ENCODE measurements around the gene SLC13A3. TPM values are rescaled to one million over a fixed set of nuclear protein-coding genes. Genes with fewer than 3 reads are reported as not detected.
A peak's percentile ranks its signal among the peaks of the same experiment; 100 is the strongest.

Gene SLC13A3
- 2.9 and 5.0 TPM in 2 replicates for total RNA-seq
- long read RNA-seq, partial matches to known transcripts, result 4 of 7 reads
- long read RNA-seq, other reads (novel, unspliced or antisense), result 3 of 7 reads

- Mint-ChIP-seq H3K27me3 (peaks cover 57% of the 10 kb centered on the region), H3K4me1 (ENCODE audit: low read depth) (no peaks in the 10 kb centered on the region), H3K27ac (no peak within 1 kb of the TSS), H3K36me3 (ENCODE audit: insufficient read depth) (no peaks in the 10 kb centered on the region), H3K4me3 (ENCODE audit: low read depth) (peak within 1 kb of the TSS; percentile 23), H3K9me3 (ENCODE audit: low read depth) (no peaks in the 10 kb centered on the region)
- no peak for TF ChIP-seq CTCF (IDR thresholded peaks at IDR 0.05; ENCODE audit: unreplicated experiment)
- DNase-seq (ENCODE audit: low spot score, unreplicated experiment), result peak; percentile 25
Observed at GRCh38 chr20:46651091-46651962, at the start of gene SLC13A3. SLC13A3 (minus strand) TSS chr20:46651459; CDS start chr20:46651421, 38 bp downstream.

- TF ChIP-seq CTCF (IDR thresholded peaks at IDR 0.05; ENCODE audit: unreplicated experiment), result no peak
- DNase-seq (ENCODE audit: low spot score, unreplicated experiment), result no peak
- Mint-ChIP-seq H3K27me3 (peaks cover 10% of the 10 kb centered on the region), H3K4me3 (ENCODE audit: low read depth) (no peak overlapping the region), H3K27ac (no peak overlapping the region), H3K36me3 (ENCODE audit: insufficient read depth) (no peaks in the 10 kb centered on the region), H3K9me3 (ENCODE audit: low read depth) (peaks cover 8% of the 10 kb centered on the region), H3K4me1 (ENCODE audit: low read depth) (no peaks in the 10 kb centered on the region)
Observed at GRCh38 chr20:46701057-46701456, 49.8 kb upstream of the SLC13A3 start.

- Mint-ChIP-seq H3K27me3 (peaks cover 10% of the 10 kb centered on the region), H3K4me3 (ENCODE audit: low read depth) (no peak overlapping the region), H3K36me3 (ENCODE audit: insufficient read depth) (no peaks in the 10 kb centered on the region), H3K27ac (no peak overlapping the region), H3K4me1 (ENCODE audit: low read depth) (peaks cover 2% of the 10 kb centered on the region), H3K9me3 (ENCODE audit: low read depth) (peaks cover 8% of the 10 kb centered on the region)
- DNase-seq (ENCODE audit: low spot score, unreplicated experiment), result no peak
- TF ChIP-seq CTCF (IDR thresholded peaks at IDR 0.05; ENCODE audit: unreplicated experiment), result no peak
Observed at GRCh38 chr20:46700481-46700880, 49.2 kb upstream of the SLC13A3 start.

GRCh38 chr20:46699651-46700359 is 48.5 kb upstream of the SLC13A3 start:
- Mint-ChIP-seq H3K9me3 (ENCODE audit: low read depth) (peaks cover 8% of the 10 kb centered on the region), H3K4me3 (ENCODE audit: low read depth) (no peak overlapping the region), H3K36me3 (ENCODE audit: insufficient read depth) (no peaks in the 10 kb centered on the region), H3K27ac (no peak overlapping the region), H3K4me1 (ENCODE audit: low read depth) (peaks cover 2% of the 10 kb centered on the region), H3K27me3 (peaks cover 10% of the 10 kb centered on the region)
- DNase-seq (ENCODE audit: low spot score, unreplicated experiment), result no peak
- TF ChIP-seq CTCF (IDR thresholded peaks at IDR 0.05; ENCODE audit: unreplicated experiment), result peak; percentile 64

- peaks cover 2% of the 10 kb centered on the region for H3K4me1 Mint-ChIP-seq (ENCODE audit: low read depth)
- no peak for DNase-seq (ENCODE audit: low spot score, unreplicated experiment)
Observed at GRCh38 chr20:46698788-46699187, 47.5 kb upstream of the SLC13A3 start.

More at GRCh38 chr20:46698788-46699187, 47.5 kb upstream of the SLC13A3 start:
- Mint-ChIP-seq H3K4me3 (ENCODE audit: low read depth) (no peak overlapping the region), H3K27me3 (peaks cover 10% of the 10 kb centered on the region), H3K36me3 (ENCODE audit: insufficient read depth) (no peaks in the 10 kb centered on the region), H3K9me3 (ENCODE audit: low read depth) (peaks cover 8% of the 10 kb centered on the region), H3K27ac (no peak overlapping the region)
- TF ChIP-seq CTCF (IDR thresholded peaks at IDR 0.05; ENCODE audit: unreplicated experiment), result no peak

Data from progenitor cell of endocrine pancreas (in vitro differentiated cells).